ENCODE measurements around the gene HLA-DRA.

GRCh38 chr6:32396028-32396427, 43.7 kb upstream of the HLA-DRA start:
- TF ChIP-seq CTCF (IDR thresholded peaks at IDR 0.05) (no peak), POLR2A (IDR thresholded peaks at IDR 0.05) (no peak)

Data from testis (tissue), 2 donors.